Measurements from ENCODE around the gene RACGAP1.
A peak's percentile ranks its signal among the peaks of the same experiment; 100 is the strongest.

The RACGAP1 gene

DNA sequence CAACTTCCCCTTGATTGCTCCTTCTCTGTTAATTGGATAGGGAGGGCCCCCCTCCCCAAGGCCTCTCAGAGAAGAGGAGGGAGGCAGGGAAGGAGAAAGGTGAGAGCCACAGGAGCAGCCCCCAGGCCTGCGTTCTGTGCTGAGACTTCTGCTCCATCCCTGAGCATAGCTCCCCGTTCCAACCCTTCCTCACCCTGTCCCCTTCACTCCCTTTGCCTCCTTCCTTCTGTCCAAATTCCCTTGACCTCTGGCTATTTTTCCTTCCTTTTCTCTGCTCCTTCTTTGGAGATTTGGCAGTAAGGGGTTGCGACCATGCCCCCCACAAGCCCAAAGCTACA, 31.3 kb upstream of the RACGAP1 start:
- DNase-seq: no peak

DNA sequence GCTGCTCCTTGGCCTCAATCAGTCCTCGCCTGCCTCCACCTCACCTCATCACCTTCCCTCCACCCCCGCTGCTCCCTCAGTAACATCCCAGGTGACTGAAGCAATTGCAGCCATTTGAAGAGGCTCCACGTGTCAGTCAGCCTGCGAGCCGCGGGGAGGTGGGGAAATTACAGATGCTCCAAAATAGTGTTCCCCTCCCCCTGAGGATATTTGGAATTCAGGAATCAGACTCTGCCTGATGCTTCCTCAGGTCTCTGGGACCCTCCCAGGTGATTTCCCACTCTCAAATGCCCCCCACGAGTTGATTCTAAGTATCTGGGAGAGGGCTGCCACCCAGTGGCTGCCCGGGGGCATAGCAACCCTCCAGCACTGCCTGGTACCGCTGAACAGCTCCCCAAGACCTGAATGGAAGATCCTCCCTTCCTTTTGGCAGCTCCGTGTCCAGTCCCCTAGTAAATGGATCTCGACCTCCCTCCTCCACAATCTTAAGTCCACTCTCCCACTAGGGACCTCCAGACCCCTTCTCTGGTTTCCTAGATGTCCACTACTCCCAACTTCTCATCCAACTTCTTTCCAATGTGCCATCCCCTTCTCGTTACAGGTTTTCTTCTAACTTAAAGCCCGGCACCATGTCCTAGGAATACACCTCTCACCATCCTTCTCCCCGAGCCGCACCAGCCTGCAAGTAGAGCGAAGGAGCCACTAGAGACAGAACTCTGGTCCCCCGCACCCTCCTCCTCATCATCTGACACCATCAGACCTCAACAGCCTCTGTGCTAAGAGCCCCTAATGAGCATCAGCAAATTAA, 30.7 kb upstream of the RACGAP1 start:
- DNase-seq: peak; percentile 52

DNA sequence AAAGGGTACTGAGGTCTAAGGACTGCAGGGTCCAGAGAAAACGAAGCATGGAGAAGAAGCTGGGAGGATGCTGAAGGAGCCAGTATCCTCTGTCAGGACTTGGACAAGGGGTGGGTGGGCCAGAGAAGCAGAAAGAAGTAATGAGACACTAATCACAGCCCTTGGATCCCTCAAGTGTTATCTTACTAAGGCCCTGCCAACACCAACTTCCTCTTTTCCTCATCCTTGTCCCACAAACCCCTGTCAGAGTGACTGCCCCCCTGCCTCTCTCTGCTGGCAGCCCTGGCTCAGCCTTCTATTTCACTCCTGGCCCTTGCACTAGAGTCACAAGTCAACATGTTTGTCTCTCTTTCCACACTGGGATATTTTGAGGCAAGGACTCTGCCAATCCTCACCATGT, 28.3 kb upstream of the RACGAP1 start:
- peak; percentile 38 for DNase-seq

DNA sequence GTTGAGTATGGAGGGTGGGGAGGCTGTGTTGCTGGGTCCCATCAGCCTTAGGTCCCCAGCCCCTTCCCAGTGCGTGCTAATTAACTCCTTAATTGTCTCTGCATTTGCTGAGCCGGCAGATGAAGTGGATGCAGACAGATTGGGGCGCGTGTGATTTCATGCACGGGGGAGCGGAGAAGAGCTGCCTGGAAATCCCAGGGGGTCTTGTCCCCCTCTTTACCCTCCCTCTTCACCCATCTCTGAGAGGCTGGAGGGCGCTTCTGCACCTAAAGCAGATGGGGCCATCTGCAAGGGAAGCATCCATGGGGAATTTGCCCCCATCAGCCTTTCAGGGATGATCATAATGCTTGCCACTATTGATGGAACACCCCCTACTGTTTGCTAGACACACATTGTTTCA, 27.7 kb upstream of the RACGAP1 start:
- DNase-seq: no peak

DNA sequence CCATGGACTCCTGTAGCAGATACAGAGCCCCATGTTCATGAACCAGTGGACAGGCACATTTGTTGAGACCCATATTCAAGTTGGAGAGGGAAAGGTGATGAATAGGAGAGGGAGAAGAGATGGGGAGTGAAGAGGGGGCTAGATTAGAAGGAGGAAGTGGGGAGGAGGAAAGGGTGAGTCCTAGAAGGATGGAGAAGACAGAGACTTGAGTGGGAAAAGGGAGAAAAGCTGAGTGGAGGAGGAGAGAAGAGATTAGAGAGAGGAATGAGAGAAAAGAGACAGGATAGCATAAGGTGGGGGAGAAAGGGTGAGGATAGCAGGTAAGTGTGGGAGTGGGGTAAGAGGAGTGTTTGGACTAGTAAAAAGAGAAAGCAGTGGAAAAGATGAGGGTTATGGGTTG, 27.2 kb upstream of the RACGAP1 start:
- DNase-seq: no peak

DNA sequence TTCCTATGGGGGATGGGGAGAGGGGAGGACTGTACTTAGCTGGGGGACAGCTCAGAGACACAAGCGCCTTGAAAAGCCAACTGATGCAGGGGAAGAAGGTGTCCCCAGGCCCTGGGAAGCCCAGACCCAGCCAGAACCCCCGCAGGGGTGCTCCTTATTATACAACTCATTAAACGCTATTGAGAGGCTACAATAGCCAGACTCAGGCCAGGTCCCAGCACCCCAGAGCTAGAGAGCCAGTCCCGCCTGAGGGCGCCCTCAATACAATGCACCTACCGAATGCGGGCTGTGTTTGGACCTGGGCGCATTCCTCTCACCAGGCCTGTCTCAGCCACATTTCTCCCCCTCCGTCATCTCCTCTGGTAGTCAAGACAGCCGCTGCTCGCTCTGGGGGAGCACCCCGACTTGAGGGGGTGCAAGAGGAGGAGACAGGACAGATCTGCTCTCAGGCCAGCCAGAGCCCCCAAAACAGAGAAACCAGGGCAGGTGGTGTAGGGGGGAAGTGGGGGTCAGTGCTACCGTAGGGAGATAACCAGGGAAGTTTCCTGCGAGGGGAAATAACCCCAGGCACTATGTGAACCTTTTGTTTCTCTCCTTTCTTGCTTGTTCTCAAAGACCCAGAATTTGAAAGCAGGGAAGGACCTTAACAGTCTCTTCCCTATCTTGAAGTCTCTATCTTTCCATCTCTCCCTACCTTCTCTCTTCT, 26.0 kb upstream of the RACGAP1 start:
- DNase-seq: no peak

DNA sequence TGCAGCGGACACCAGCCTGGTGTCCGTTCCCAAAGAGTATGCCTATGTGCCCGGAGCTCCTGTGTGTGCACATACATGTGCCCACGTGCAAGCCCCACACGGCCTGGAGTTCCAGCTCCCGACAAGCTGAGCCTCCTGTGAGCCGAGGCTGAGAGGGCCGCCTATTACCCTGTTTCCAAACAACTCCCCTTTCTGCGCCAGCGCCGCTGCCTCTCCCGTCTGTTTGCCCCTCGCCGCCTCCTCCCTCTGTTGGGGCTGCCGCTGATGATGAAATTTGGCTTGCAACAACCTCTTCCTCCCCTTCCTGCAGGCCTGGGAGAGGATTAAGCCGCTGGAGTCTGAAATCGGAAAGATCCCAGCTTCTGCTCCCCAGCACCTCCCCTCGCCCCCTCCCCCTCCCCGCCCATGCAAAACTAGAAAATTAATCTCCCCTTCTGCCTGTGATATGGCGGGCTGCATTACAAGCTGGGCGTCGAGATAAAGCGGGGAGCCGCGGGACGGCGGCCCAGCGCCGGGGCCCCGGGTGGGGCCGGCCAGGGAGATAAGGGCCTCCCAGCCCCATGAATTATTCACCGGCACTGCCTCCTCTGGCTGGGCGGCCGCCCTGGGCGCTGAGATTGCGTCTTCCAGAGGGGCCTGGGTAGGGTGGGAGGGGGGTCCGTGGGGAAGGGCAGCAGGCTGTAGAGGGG, 25.3 kb upstream of the RACGAP1 start:
- peak; percentile 64 for DNase-seq

DNA sequence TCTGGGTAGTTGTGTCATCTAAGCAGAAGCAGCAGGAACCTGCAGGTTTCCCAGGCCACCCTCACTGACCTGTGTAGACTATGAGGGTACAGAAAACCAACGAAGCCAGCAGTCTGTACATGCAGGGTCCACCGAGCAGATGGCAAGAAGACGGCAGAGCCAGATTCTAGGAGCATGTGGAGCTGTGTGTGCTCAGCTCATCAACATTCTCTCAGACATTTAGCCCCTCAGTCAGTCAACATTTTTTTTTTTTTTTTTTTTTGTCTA, 24.8 kb upstream of the RACGAP1 start:
- DNase-seq: no peak

DNA sequence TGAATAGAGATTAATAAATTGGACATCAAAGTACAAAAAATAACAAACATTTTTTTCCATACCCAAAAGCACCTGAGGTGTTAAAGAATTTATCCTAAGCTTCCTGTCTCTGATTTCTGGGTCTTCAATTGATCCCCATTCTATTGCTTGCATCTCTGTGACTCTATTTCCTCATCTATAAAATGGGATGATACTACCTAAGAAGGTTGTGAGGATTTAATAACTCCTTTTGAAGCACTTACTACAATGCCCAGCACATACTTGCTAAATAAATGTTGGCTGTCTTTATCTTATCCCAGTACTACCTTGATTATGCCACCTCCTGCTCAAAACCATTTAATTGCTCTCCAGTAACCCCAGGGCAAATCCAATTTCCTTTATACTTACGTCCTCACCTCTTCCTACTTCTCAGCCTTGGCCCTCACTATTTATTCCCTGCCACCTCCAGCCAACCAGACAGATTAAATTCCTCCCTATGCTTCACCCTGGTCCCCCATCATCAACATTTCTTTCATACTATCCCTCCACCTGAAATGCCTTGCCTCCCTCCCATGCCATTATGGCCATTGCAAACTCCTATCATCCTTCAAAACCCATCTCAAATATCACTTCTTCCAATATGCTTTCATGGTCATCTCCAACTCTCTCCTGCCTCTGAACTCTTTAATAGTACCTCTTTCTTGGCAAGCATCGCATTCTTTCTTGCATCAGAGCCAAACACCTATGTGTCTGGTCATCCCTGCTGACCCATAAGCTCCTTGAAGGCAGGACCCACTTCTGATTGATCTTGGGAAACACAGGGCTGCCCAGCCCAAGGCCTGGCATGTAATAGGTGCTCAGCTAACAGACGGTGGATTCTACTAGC, 24.2 kb upstream of the RACGAP1 start:
- DNase-seq: no peak

DNA sequence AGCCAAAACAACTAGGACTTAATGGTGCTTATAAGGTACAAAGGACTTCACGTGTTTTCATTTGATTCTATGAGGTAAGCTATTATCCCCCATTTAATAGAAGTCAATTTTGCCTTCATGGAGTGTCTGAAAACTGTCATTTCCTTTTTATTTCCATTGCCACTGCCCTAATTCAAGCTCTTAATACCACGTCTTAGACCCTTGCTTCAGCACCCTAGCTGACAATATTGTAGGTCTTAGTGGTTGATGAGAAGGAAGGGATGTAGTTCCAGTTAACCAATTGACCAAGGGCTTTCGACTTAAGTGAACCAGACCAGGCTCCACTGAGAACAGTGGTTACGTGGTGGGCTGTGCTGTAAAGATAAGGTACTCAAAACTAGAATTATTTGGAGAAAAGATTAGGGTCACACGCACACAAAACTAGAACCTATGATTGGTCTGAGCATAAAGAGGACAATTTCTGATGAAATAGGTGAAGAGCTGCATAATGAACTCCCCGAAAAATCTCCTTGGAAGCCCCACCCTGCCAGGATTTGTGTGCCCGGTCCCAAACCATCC, 22.5 kb upstream of the RACGAP1 start:
- no peak for DNase-seq

DNA sequence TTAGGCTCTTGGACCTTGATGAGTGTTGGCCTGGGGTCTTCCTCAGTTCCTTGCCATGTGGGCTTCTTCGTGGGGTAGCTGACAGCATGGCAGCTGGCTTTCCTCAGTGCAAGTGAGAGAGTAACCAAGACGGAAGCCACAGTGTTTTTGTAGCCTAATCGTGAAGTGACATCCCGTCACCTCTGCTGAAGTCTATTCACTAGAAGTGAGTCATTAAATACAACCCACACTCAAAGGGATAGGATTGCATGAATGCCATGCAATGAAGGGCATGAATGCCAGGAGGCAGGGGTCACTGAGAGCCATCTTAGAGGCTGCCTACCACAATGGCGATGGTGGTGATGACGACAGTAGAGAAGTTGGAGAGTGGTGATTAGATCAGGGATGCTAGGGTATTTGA, 18.6 kb upstream of the RACGAP1 start:
- no peak for DNase-seq

DNA sequence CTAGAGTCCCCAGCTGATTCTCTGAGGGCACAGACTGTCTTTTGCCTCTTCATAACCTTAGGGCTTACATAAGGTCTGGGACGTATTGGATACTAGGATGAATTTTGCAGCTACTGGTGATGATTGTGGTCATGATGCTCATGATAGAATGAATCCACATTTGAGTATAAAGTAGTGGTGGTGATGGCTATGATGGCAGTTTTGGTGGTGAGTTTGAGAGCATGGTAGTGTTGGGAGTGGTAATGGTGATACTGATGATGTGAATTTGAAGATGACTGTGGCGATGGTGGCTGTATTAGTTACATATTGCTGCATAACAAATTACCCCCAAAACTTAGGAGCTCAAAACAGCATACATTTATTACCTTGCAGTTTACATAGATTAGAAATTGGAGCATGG, 18.0 kb upstream of the RACGAP1 start:
- DNase-seq: no peak

DNA sequence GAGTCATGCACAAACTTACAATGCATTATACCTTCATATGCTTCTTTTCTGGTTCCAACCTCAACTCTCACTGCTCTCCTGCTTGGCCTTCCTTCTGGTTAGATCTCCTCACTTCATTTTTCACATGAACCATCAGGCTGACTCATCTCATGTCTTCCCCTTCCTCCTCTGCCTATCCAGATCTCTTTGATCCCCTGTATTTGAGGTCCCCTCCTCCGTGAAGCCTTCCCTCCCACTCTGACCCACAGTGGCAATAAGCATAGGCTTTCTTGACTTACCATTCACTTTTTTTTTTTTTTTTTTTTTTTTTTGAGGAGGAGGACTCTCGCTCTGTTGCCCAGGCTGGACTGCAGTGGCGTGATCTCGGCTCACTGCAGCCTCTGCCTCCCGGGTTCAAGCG, 17.4 kb upstream of the RACGAP1 start:
- DNase-seq: no peak

DNA sequence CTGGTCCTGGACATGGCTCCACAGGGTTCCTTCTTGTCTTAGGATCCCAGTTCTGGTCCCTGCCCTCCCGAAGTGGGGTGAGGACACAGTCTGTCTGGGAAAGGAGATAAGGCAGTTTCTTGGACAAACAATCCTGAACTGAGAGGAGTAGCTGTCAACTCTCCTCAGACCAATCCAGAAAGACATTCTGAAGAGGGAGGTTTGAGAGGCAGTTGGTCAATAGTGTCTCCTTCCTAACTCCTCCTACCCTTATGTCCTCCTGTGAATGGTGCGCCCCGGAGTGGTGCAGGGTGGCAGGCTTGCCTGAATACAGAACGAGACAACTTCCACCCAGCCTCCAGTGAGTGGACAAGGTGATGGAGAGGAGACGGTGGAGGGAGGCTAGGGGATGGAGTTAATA, 16.7 kb upstream of the RACGAP1 start:
- DNase-seq: no peak

DNA sequence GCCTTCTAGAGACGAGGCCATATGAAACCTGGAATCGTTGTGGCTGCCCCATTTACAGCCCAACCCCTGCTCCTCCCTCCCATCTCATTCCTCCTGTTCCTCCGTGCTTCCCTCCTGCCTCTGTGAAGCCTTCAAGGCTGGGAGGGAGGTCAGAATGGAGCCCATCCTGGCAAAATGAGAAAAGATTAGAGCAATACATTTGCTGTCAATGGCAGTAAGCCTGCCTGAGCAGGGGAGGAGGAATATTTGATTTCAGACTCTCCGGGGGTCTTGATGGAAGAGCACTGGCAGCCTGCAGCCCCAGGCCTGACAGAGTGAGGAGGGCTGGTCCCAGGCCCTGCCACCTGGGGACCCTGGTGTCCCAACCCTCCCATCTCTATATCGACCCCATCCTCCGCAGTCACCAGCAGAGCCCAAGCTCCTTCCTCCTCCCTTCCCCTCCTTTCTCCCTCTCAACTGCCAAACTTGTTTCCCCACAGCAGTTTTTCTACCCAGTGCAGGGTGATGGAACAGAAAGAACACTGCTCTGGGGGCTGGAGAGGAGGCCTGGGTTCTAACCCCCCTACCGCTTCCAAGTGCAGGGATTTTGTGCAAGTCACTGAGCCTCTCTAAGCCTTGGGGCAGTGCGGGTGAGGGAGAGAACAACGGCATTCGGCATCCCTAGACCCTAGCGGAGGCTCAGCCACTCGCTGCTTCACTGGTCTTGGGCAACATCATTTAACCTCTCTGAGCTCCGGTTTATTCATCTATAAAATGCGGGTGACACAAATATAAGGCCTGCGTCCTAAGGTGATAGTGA, 16.0 kb upstream of the RACGAP1 start:
- DNase-seq: no peak

DNA sequence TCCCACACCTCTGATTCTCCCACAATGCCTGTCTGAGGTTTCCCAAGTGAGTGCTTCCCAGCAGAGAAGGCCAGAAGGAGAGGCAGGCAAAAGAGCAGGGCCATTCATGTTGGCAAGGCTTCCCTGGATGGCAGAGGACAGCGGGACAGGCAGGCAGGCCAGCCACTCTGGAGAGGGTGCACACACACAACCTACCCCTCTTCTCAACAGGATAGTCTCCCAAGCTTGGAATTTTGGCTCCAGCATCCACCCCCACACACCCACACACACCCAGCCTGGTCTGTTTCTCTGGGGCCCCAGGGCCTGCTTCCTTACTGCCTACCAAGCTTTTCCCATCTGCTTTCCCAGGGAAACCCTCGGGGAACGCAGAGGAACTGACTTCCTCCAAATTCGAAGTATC, 15.4 kb upstream of the RACGAP1 start:
- no peak for DNase-seq

DNA sequence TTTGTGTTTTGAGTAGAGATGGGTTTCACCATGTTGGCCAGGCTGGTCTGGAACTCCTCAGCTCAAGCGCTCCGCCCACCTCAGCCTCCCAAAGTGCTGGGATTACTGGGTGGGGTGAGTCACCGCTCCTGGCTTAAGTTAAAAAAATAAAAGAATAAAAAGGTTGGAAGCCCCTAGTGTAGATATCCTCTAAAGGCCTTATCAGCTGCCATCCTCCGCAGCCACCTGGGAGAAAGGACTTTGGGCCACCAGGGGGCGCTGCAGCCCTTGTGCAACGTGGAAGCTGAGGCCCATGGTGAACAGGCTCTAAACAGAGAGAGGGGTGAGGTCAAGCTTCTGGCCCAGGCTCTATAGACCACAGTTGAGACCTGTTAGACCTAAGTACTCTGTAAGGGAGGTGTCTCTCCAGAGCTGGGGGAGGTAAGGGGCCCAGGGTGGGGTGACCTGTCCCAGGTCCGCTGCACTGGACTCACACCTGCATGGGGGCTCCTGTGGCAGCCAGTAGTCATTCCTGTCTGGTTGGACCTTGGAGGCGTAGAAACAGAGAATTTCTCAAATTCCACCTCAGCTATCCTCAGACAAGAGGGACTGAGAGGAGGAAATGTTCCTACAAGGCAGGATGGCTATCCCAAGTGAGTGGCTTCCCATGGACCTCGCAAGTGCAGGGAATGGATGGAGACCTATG, 14.0 kb upstream of the RACGAP1 start:
- DNase-seq: peak; percentile 93

DNA sequence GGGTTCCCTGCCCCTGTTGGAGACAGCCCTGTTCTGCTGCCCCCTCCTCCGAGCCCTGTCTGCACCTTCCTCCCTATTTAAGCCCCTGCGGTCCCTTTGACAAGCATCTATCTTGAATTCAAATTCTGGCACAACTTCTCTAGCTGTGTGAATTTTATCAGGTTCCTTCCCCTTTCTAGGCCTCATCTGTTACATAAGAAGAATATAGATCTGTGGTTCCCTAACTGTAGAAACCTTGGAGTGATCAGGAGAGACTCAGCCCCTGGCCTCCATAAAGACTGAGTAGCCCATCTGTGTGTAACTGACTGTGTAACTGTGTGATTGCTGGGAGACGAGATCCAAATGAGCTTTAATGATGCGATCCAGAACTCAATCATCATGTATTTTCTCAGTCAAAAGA, 13.0 kb upstream of the RACGAP1 start:
- DNase-seq: no peak

DNA sequence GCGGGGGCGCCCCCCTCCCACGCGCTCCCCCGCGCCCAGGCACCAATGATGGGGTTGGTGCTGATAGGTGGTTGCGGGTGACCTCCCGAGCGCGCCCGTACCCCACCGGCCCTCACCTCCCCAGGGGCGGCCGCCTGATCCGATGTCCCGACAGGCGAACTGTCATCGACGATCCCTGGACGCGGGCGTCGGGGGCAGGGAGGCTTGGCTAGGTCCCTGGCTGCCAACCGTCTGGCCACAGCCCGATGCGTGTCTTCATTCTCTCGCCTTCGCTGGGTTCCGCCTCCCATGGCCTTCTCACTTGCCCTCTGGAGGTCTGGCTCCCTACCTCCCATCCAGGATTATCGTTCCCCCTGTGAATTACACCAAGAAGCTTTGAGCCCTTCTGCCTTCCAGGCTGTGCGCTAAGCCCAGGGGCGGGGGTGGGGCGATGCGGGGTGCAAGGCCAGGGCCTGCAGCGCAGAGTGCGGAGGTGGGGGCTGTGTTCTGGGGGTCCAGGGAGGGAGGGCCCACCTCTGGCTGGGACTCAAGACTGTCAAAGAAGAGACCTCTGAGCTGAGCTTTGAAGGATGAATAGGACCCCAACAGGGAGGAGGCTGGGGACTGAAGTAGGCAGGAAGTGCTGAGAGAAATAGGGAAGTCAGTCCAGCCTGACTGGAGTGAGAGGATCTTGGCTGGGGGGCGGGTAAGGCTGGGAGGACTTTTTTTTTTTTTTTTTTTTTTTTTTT, 7.7 kb upstream of the RACGAP1 start:
- peak; percentile 76 for DNase-seq

DNA sequence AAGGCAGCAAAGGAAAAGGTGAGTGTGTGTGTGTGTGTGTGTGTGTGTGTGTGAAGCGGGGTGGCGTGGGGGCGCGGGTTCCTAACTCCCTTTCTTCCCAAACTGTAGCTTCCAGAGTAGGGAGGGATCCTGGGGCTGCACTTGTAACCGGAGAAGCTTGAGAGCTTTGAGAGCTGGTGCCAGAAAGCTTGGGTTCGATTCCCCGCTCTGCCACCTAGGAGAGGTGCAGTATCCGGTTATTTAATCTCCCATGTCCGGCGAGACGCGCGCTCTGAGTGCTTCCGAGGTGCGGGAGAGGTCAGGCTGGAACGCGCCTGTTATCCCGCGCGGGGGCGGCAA, 7.2 kb upstream of the RACGAP1 start:
- DNase-seq: no peak

DNA sequence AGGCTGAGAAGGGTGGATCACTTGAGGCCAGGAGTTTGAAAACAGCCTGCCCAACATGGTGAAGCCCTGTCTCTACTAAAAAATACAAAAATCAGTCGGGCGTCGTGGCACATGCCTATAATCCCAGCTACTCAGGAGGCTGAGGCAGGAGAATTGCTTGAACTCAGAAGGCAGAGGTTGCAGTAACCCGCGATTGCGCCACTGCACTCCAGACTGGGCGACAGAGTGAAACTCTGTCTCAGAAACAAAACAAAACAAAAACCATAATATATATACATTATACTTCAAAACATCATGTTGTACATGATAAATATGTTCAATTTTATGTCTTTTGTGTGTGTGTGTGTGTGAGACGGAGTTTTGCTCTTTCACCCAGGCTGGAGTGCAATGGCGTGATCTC, 5.2 kb upstream of the RACGAP1 start:
- peak; percentile 44 for DNase-seq
